Activated naive CD4-positive, alpha-beta T cell treated with Interleukin-2 at 50 U/mL for 16 hours (primary cell): Measurements from ENCODE around the gene PPP1R15B.
A peak's percentile ranks its signal among the peaks of the same experiment; 100 is the strongest.
"Not testable (repeated sequence)": the region's sequence is repeated elsewhere in the genome, so short reads cannot be mapped to it uniquely, and the experiment has no call there.

Experiments used
- DNase-seq: peaks from one replicate; pipeline ENCODE4 v3.0.0-alpha.2; 2020

Gene PPP1R15B

GRCh38 chr1:204443871-204444581 is 32.4 kb upstream of the PPP1R15B start:
- peak; percentile 48 for DNase-seq

- no peak for DNase-seq
Measured at GRCh38 chr1:204443260-204443619, 31.6 kb upstream of the PPP1R15B start.

GRCh38 chr1:204442376-204443259 is 31.0 kb upstream of the PPP1R15B start:
- DNase-seq: no peak

- no peak for DNase-seq
Measured at GRCh38 chr1:204441558-204441957, 29.9 kb upstream of the PPP1R15B start.

GRCh38 chr1:204439621-204440375 is 28.2 kb upstream of the PPP1R15B start:
- DNase-seq: no peak

GRCh38 chr1:204438628-204439027 is 27.0 kb upstream of the PPP1R15B start:
- peak; percentile 21 for DNase-seq

GRCh38 chr1:204437796-204438570 is 26.4 kb upstream of the PPP1R15B start:
- no peak for DNase-seq

- no peak for DNase-seq
Measured at GRCh38 chr1:204435872-204436271, 24.3 kb upstream of the PPP1R15B start.

- no peak for DNase-seq
Measured at GRCh38 chr1:204435381-204435831, 23.8 kb upstream of the PPP1R15B start.

- DNase-seq: no peak
Measured at GRCh38 chr1:204434116-204434755, 22.6 kb upstream of the PPP1R15B start.

- DNase-seq: no peak
Measured at GRCh38 chr1:204432708-204433107, 21.1 kb upstream of the PPP1R15B start.

GRCh38 chr1:204431310-204432184 is 19.9 kb upstream of the PPP1R15B start:
- peak; percentile 82 for DNase-seq

GRCh38 chr1:204429746-204430145 is 18.1 kb upstream of the PPP1R15B start:
- no peak for DNase-seq

GRCh38 chr1:204426971-204427701 is 15.5 kb upstream of the PPP1R15B start:
- DNase-seq: no peak

- DNase-seq: no peak
Measured at GRCh38 chr1:204426474-204426873, 14.9 kb upstream of the PPP1R15B start.

GRCh38 chr1:204426035-204426436 is 14.4 kb upstream of the PPP1R15B start:
- DNase-seq: no peak

GRCh38 chr1:204424621-204425020 is 13.0 kb upstream of the PPP1R15B start:
- no peak for DNase-seq

GRCh38 chr1:204422061-204422705 is 10.6 kb upstream of the PPP1R15B start:
- not testable (repeated sequence) for DNase-seq

GRCh38 chr1:204421441-204421840 is 9.8 kb upstream of the PPP1R15B start:
- DNase-seq: no peak
